ENCODE measurements around the gene ANKRD18A.

The ANKRD18A gene

DNA sequence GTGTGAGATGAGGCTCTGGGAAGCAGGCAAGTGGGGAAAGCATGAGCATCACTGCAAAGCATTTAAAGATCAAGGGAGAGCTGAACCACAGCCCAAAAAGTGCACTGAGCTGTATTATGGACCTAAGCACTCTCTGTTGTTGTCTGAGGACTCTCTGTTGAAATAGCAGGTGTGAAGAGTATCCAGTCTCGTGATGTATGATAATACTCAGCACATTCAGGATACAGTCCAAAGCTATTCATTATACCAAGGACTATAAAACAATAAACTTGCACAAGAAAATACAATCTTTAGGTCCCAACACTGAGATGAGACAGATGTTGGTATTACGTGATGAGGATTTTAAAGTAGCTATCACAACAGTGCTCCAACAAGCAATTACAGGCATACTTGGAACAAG lies 98.6 kb downstream of the ANKRD18A start:
- H3K4me3 ChIP-seq (ENCODE audit: low read depth in 1 of 2, low read length in 2 of 2), result no peak overlapping the region
- H3K27ac ChIP-seq (ENCODE audit: low read length), result no peak overlapping the region
- H3K9me3 ChIP-seq (ENCODE audit: control insufficient read depth in 1 of 2, low read length in 2 of 2), result no peaks in the 10 kb centered on the region
- H3K36me3 ChIP-seq (ENCODE audit: control insufficient read depth in 1 of 2, insufficient read depth in 2 of 2, low read length in 2 of 2), result no peaks in the 10 kb centered on the region
- no peaks in the 10 kb centered on the region for H3K4me1 ChIP-seq (ENCODE audit: control insufficient read depth in 1 of 2, insufficient read depth in 2 of 2, low read length in 2 of 2)
- H3K27me3 ChIP-seq (ENCODE audit: low read depth, low read length), result no peaks in the 10 kb centered on the region

Measured in muscle layer of duodenum (tissue), 2 donors.